HCT116 (cell line): Measurements from ENCODE around the gene RBM20. TPM values are rescaled to one million over a fixed set of nuclear protein-coding genes. Genes with fewer than 3 reads are reported as not detected.

Experiments used
- ATAC-seq: fragments of 200-7000 bp; cut with Tn5 transposase; 2 replicates; pipeline ENCODE4 v1.9.1; 2020; ENCODE audit warnings: mild to moderate bottlenecking, moderate library complexity
- BruUV-seq: library from RNA; stranded (reverse); fragments of 400-500 nt; replicated peaks from 2 replicates; lab custom pipeline; 2021; lab: Mats Ljungman, UMichigan
- CTCF ChIA-PET: fragments of 300-600 bp; sonication (Branson Sonifier 250); formaldehyde crosslinking; loops from one replicate; lab custom pipeline; 2021; ENCODE audit warnings: antibody characterized with exemption; lab: Charles Lee
- POLR2A ChIA-PET: fragments of 300-600, 350-600 bp; sonication (Branson Sonifier 250); formaldehyde crosslinking; loops from one replicate; lab custom pipeline; 2021; ENCODE audit warnings: antibody characterized with exemption; lab: Charles Lee
- RAD21 ChIA-PET, 2 experiments: fragments of 300-600 bp; sonication (Branson Sonifier 250); formaldehyde crosslinking; loops; one replicate each; lab custom pipeline; 2023; ENCODE audit warnings: low total read pairs in 2 of 2; ENCODE audit not compliant: uncharacterized antibody in 2 of 2, unreplicated experiment in 2 of 2, low non-redundant PET in 1 of 2; lab: Charles Lee
- DNase-seq: peaks from one replicate; pipeline ENCODE4 v3.0.0-alpha.2; 2010; ENCODE audit warnings: low read depth, low spot score
- H2AFZ ChIP-seq: fragments of 200-600 bp; shearing (Covaris generic), sonication (generic); 2 replicates; pipeline ENCODE4 v1.6.1; 2017; ENCODE audit warnings: low read depth, mixed run types, mixed read lengths, antibody characterized with exemption, low read length; ENCODE audit not compliant: poor library complexity, severe bottlenecking
- H3K27ac ChIP-seq: 2 replicates; pipeline ENCODE4 v1.5.1; 2012; ENCODE audit warnings: low read depth, low read length
- H3K27me3 ChIP-seq: fragments of 200-600 bp; sonication (generic); 2 replicates; pipeline ENCODE4 v1.6.1; 2016; ENCODE audit warnings: mixed run types, low read length, mixed read lengths; ENCODE audit not compliant: insufficient read depth
- H3K36me3 ChIP-seq, 2 experiments: fragments of 200-500 bp in 1 of 2; fragments of 200-600 bp in 1 of 2; sonication (Bioruptor generic) in 1 of 2; sonication (generic) in 1 of 2; 2 replicates each; pipeline versions ENCODE4 v1.5.1 to v1.6.1; 2014 to 2016; ENCODE audit warnings: low read length in 2 of 2, inconsistent platforms in 1 of 2, mixed read lengths in 1 of 2, mixed run types in 1 of 2; ENCODE audit not compliant: insufficient read depth in 2 of 2, control insufficient read depth in 1 of 2
- H3K4me1 ChIP-seq, 2 experiments: fragments of 200-600 bp in 1 of 2; sonication (generic) in 1 of 2; 2 replicates each; pipeline versions ENCODE4 v1.5.1 to v1.6.1; 2012 to 2017; ENCODE audit warnings: low read length in 2 of 2, inconsistent platforms in 1 of 2, mild to moderate bottlenecking in 1 of 2, mixed read lengths in 1 of 2, mixed run types in 1 of 2, moderate library complexity in 1 of 2; ENCODE audit not compliant: insufficient read depth in 2 of 2, control insufficient read depth in 1 of 2
- H3K4me2 ChIP-seq: fragments of 200-600 bp; sonication (generic); 2 replicates; pipeline ENCODE4 v1.6.1; 2017; ENCODE audit warnings: mixed run types, low read length, mixed read lengths
- H3K4me3 ChIP-seq, 2 experiments: fragments of 200-600 bp in 1 of 2; sonication (generic) in 1 of 2; replicated peaks in 1 of 2; 2 replicates each; pipeline ENCODE4 v1.5.1; 2011 to 2016; ENCODE audit warnings: low read length in 2 of 2, control low read depth in 1 of 2, low read depth in 1 of 2, mild to moderate bottlenecking in 1 of 2, mixed read lengths in 1 of 2, mixed run types in 1 of 2
- H3K79me2 ChIP-seq: fragments of 200-600 bp; sonication (generic); 2 replicates; pipeline ENCODE4 v1.6.1; 2017; ENCODE audit warnings: mild to moderate bottlenecking, mixed run types, low read length, moderate library complexity, mixed read lengths; ENCODE audit not compliant: insufficient read depth
- H3K9ac ChIP-seq: fragments of 200-600 bp; sonication (generic); 2 replicates; pipeline ENCODE4 v1.6.1; 2016; ENCODE audit warnings: low read length, mixed read lengths
- H3K9me2 ChIP-seq: fragments of 200-600 bp; sonication (generic), shearing (Covaris generic); 2 replicates; pipeline ENCODE4 v1.6.1; 2017; ENCODE audit warnings: mixed run types, mild to moderate bottlenecking, moderate library complexity; ENCODE audit not compliant: insufficient read depth
- H3K9me3 ChIP-seq, 2 experiments: fragments of 200-500 bp in 1 of 2; fragments of 200-600 bp in 1 of 2; sonication (Bioruptor generic) in 1 of 2; sonication (generic) in 1 of 2; 2 replicates each; pipeline ENCODE4 v1.6.1; 2014 to 2017; ENCODE audit warnings: low read length in 2 of 2, mixed read lengths in 2 of 2, inconsistent platforms in 1 of 2, low read depth in 1 of 2, mild to moderate bottlenecking in 1 of 2, mixed run types in 1 of 2, moderate library complexity in 1 of 2; ENCODE audit not compliant: control insufficient read depth in 1 of 2, insufficient read depth in 1 of 2
- H4K20me1 ChIP-seq: fragments of 200-600 bp; sonication (generic), shearing (Covaris generic); 2 replicates; pipeline ENCODE4 v1.6.1; 2017; ENCODE audit warnings: mixed run types, mild to moderate bottlenecking, moderate library complexity; ENCODE audit not compliant: insufficient read depth
- ATF3 ChIP-seq: IDR thresholded peaks from 2 replicates; pipeline ENCODE4 v1.6.1; 2012
- CBX3 ChIP-seq: IDR thresholded peaks from 2 replicates; pipeline ENCODE4 v1.6.1; 2012; ENCODE audit warnings: low read depth
- CTCF ChIP-seq, 3 experiments: fragments of 200-600 bp in 1 of 3; sonication (generic) in 1 of 3; IDR thresholded peaks in 2 of 3; conservative IDR thresholded peaks in 1 of 3; 2 replicates each; pipeline ENCODE4 v1.5.1; 2012 to 2017; ENCODE audit warnings: low read depth in 2 of 3, low read length in 2 of 3, antibody characterized with exemption in 1 of 3, borderline replicate concordance in 1 of 3, control low read depth in 1 of 3, mild to moderate bottlenecking in 1 of 3, mixed read lengths in 1 of 3, mixed run types in 1 of 3, moderate library complexity in 1 of 3; ENCODE audit not compliant: insufficient read depth in 1 of 3
- ELF1 ChIP-seq: IDR thresholded peaks from 2 replicates; pipeline ENCODE4 v1.6.1; 2012; ENCODE audit warnings: low read depth, borderline replicate concordance
- EZH2 ChIP-seq: fragments of 200-600 bp; sonication (generic); IDR thresholded peaks from 2 replicates; pipeline ENCODE4 v1.6.1; 2017; ENCODE audit warnings: antibody characterized with exemption, mixed run types
- MAX ChIP-seq: IDR thresholded peaks from 2 replicates; pipeline ENCODE4 v1.6.1; 2012
- SP1 ChIP-seq: IDR thresholded peaks from 2 replicates; pipeline ENCODE4 v1.6.1; 2012; ENCODE audit warnings: low read depth
- YY1 ChIP-seq: IDR thresholded peaks from 2 replicates; pipeline ENCODE4 v1.6.1; 2011; ENCODE audit warnings: low read length, low read depth, moderate library complexity, mild to moderate bottlenecking; ENCODE audit not compliant: insufficient replicate concordance; ENCODE audit errors: extremely low read depth
- ZBTB33 ChIP-seq: IDR thresholded peaks from 2 replicates; pipeline ENCODE4 v1.6.1; 2011; ENCODE audit warnings: mild to moderate bottlenecking, low read length, moderate library complexity; ENCODE audit not compliant: insufficient replicate concordance; ENCODE audit errors: extremely low read depth
- ZFX ChIP-seq: fragments of 450-650 bp; IDR thresholded peaks from 2 replicates; pipeline ENCODE4 v1.6.1; 2017
- ZNF274 ChIP-seq: fragments of 200-500 bp; sonication (Bioruptor generic); IDR thresholded peaks from 2 replicates; pipeline ENCODE4 v1.6.1; 2014; ENCODE audit warnings: mild to moderate bottlenecking, low read depth, low read length, inconsistent platforms
- intact Hi-C: fragments of 100-400 bp; cut with micrococcal nuclease; formaldehyde crosslinking; loops from 2 replicates; pipeline ENCODE4 v1.10.0; 2022
- total RNA-seq: library from RNA; stranded (reverse); gene quantifications from one replicate; pipeline ENCODE4 v1.2.1, GENCODE V29; 2021; ENCODE audit not compliant: unreplicated experiment

The RBM20 gene
- total RNA-seq, 1 experiment from 2014 or later = 2.0 TPM

- POLR2A ChIA-PET = no interaction called here
- ATAC-seq = no peak
- no peaks in the 10 kb centered on the region for H3K9me2 ChIP-seq
- intact Hi-C loops = no loop called here
- H3K79me2 ChIP-seq = no peaks in the 10 kb centered on the region
- no peak overlapping the region for H2AFZ ChIP-seq
- no TSS peak for BruUV-seq
- H3K27ac ChIP-seq = no peak overlapping the region
- no peaks in the 10 kb centered on the region for H3K9me3 ChIP-seq
- RAD21 ChIA-PET = no interaction called here
- no peak for DNase-seq
- H3K4me3 ChIP-seq = no peak overlapping the region
- CTCF ChIA-PET = no interaction called here
- H3K27me3 ChIP-seq = no peaks in the 10 kb centered on the region
- H3K4me2 ChIP-seq = no peak overlapping the region
- no peak for TF ChIP-seq ZFX
- TF ChIP-seq SP1 = no peak
- no peak for TF ChIP-seq MAX
- TF ChIP-seq ELF1 = no peak
- TF ChIP-seq CTCF (IDR thresholded peaks at IDR 0.05 in 2 of 3, conservative IDR thresholded peaks at IDR 0.05 in 1 of 3; ENCODE audit: borderline replicate concordance in 1 of 3, insufficient read depth in 1 of 3, low read depth in 2 of 3, low read length in 2 of 3) = no peak
- no peak for TF ChIP-seq ATF3
- TF ChIP-seq EZH2 = no peak
- no peak for TF ChIP-seq CBX3
- TF ChIP-seq ZBTB33 = no peak
- no peak for TF ChIP-seq YY1
- TF ChIP-seq ZNF274 = no peak
- H3K9ac ChIP-seq = no peak overlapping the region
- H4K20me1 ChIP-seq = no peaks in the 10 kb centered on the region
- H3K4me1 ChIP-seq = no peaks in the 10 kb centered on the region
- no peaks in the 10 kb centered on the region for H3K36me3 ChIP-seq
Measured at GRCh38 chr10:110698340-110698739, 54.2 kb downstream of the RBM20 start.
